Endodermal cell (in vitro differentiated cells): ENCODE results near the gene CNOT10. TPM values are rescaled to one million over a fixed set of nuclear protein-coding genes. Genes with fewer than 3 reads are reported as not detected.

Experiments used
- DNase-seq: peaks from one replicate; pipeline ENCODE4 v3.0.0-alpha.2; 2017
- H3K27ac ChIP-seq: 2 replicates; pipeline ENCODE4 v1.5.1; 2013; ENCODE audit warnings: mild to moderate bottlenecking, low read depth, low read length, moderate library complexity
- H3K27me3 ChIP-seq: 2 replicates; pipeline ENCODE4 v1.6.1; 2013; ENCODE audit warnings: mild to moderate bottlenecking, low read length, moderate library complexity; ENCODE audit not compliant: insufficient read depth, control insufficient read depth, poor library complexity, severe bottlenecking
- H3K36me3 ChIP-seq: 2 replicates; pipeline ENCODE4 v1.7.0; 2013; ENCODE audit warnings: mild to moderate bottlenecking, low read length, moderate library complexity; ENCODE audit not compliant: control insufficient read depth, insufficient read depth
- H3K4me1 ChIP-seq: one replicate; pipeline ENCODE4 v1.7.0; 2013; ENCODE audit warnings: low read length; ENCODE audit not compliant: control insufficient read depth, insufficient read depth
- H3K4me3 ChIP-seq: 2 replicates; pipeline ENCODE4 v1.5.1; 2013; ENCODE audit warnings: mild to moderate bottlenecking, low read length, moderate library complexity
- H3K9ac ChIP-seq: 2 replicates; pipeline ENCODE4 v1.6.1; 2013; ENCODE audit warnings: mild to moderate bottlenecking, low read length, moderate library complexity; ENCODE audit not compliant: poor library complexity, severe bottlenecking; ENCODE audit errors: extremely low read depth
- H3K9me3 ChIP-seq: 2 replicates; pipeline ENCODE4 v1.6.1; 2013; ENCODE audit warnings: mild to moderate bottlenecking, low read length, moderate library complexity; ENCODE audit not compliant: control insufficient read depth
- H3K27ac Mint-ChIP-seq: 2 replicates; pipeline ENCODE4 v1.8.0; 2020; ENCODE audit warnings: mixed read lengths
- H3K27me3 Mint-ChIP-seq: 2 replicates; pipeline ENCODE4 v1.8.0; 2021; ENCODE audit warnings: mild to moderate bottlenecking, mixed read lengths; ENCODE audit not compliant: insufficient read depth
- H3K36me3 Mint-ChIP-seq: 2 replicates; pipeline ENCODE4 v1.8.0; 2020; ENCODE audit warnings: low read depth, mixed read lengths
- H3K4me1 Mint-ChIP-seq: 2 replicates; pipeline ENCODE4 v1.8.0; 2020; ENCODE audit warnings: mixed read lengths
- H3K4me3 Mint-ChIP-seq: 2 replicates; pipeline ENCODE4 v1.8.0; 2020; ENCODE audit warnings: mild to moderate bottlenecking, moderate library complexity, mixed read lengths
- H3K9me3 Mint-ChIP-seq: 2 replicates; pipeline ENCODE4 v1.8.0; 2020; ENCODE audit warnings: mild to moderate bottlenecking, mixed read lengths
- WGBS, 2 experiments: methylation state at CpG; one replicate each; pipeline versions ENCODE4 v1.1.5 to v1.1.7; 2013; ENCODE audit warnings: missing lambda C conversion rate in 2 of 2, mixed read lengths in 1 of 2; ENCODE audit not compliant: insufficient coverage in 1 of 2, insufficient read length in 1 of 2; 5-methylcytosine and 5-hydroxymethylcytosine counted together
- total RNA-seq, 2 donors: library from RNA; stranded (reverse); fragmentation: NEBNext Ultra II Directional in 1 of 2; extraction: Animal tissue kit (Norgen Biotek cat#: 25700) in 1 of 2; gene quantifications; 2 replicates in 1 of 2; 3 replicates in 1 of 2; pipeline ENCODE4 v1.2.1, GENCODE V29; 2021
- TF ChIP-seq, protein P1 (sequence below): fragments of 200-600 bp; sonication (generic); conservative IDR thresholded peaks from 2 replicates; pipeline ENCODE4 v1.5.0; 2021; ENCODE audit warnings: antibody characterized with exemption, mild to moderate bottlenecking

CNOT10 gene
- total RNA-seq, 2 donors from 2014 or later: 53.6 to 54.1 TPM

DNA sequence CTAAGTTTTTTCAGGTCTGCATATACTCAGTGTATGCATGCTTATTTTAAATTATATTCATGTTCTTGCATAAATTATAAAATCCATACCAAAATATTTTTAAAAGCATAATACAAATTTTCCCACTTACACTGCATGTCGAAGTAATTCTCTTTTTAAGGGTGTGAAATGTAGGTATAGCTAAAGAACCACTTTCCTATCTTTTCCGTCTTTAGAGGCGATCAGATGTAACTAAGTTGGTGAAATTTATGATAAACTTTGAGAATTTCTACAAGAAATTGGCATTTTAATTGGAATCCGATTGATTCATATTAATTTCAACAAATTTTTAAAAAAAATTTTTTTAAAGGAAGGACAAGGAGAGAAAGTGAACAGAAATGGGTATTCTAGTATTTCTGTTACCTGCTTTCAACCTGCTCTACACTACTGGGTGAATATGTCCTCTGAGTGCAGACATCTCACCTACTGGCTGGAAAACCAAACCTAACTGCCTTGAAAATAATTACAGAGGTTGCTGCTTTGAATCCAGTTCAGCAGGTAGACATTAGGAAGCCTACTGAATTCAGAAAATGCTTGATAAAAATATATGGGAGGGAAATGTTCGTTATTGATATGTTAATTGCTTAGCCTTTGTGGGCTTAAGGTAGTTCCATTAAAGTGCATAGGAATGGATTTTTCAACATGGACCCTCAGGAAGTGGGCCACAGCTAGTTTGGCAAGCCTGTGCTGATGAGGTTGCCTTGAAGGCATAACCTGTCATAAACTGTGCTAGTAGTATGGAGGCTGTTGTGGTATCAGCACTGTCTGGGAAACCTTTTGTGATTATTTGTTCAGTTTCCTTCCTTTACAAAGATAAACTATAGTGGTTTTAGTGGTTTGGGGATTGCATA lies 137.9 kb downstream of the CNOT10 start:
- Mint-ChIP-seq H3K4me3 (peak overlapping the region; percentile 93), H3K36me3 (peaks cover 40% of the 10 kb centered on the region), H3K9me3 (no peaks in the 10 kb centered on the region), H3K27ac (peak overlapping the region; percentile 64), H3K27me3 (no peaks in the 10 kb centered on the region), H3K4me1 (peaks cover 48% of the 10 kb centered on the region)
- H3K36me3 ChIP-seq: peaks cover 15% of the 10 kb centered on the region
- no peak for DNase-seq
- no peaks in the 10 kb centered on the region for H3K9me3 ChIP-seq
- H3K4me3 ChIP-seq: peak overlapping the region; percentile 91
- peaks cover 17% of the 10 kb centered on the region for H3K4me1 ChIP-seq
- no peak overlapping the region for H3K27ac ChIP-seq
- peak overlapping the region; percentile 94 for H3K9ac ChIP-seq
- TF ChIP-seq, protein P1, sequence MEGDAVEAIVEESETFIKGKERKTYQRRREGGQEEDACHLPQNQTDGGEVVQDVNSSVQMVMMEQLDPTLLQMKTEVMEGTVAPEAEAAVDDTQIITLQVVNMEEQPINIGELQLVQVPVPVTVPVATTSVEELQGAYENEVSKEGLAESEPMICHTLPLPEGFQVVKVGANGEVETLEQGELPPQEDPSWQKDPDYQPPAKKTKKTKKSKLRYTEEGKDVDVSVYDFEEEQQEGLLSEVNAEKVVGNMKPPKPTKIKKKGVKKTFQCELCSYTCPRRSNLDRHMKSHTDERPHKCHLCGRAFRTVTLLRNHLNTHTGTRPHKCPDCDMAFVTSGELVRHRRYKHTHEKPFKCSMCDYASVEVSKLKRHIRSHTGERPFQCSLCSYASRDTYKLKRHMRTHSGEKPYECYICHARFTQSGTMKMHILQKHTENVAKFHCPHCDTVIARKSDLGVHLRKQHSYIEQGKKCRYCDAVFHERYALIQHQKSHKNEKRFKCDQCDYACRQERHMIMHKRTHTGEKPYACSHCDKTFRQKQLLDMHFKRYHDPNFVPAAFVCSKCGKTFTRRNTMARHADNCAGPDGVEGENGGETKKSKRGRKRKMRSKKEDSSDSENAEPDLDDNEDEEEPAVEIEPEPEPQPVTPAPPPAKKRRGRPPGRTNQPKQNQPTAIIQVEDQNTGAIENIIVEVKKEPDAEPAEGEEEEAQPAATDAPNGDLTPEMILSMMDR: no peak
- 63 to 64% methylated on average over 2 to 4 of the region's 5 CpGs for WGBS, 2 experiments
- no peaks in the 10 kb centered on the region for H3K27me3 ChIP-seq

Other genes with a start within 250 kb of the CNOT10 start
- 10 to 100 TPM; 58.3 to 62.4 TPM for gene CMTM6, start 182.3 kb upstream of the CNOT10 start, total RNA-seq
- 10 to 100 TPM; 41.6 to 42.5 TPM for gene DYNC1LI1, start 114.3 kb upstream of the CNOT10 start, total RNA-seq
- gene TRIM71, start 132.8 kb downstream of the CNOT10 start, total RNA-seq: 100 to 1,000 TPM; 154 to 169 TPM